GM20431 (cell line): ENCODE results near the gene MTRR.

Experiments used
- in situ Hi-C: fragments of 300-500 bp; cut with MseI, MboI; formaldehyde crosslinking; loops from one replicate; pipeline ENCODE4 v1.15.0; 2020; ENCODE audit warnings: low sequenced_read_pairs; ENCODE audit not compliant: unreplicated experiment

MTRR gene

DNA sequence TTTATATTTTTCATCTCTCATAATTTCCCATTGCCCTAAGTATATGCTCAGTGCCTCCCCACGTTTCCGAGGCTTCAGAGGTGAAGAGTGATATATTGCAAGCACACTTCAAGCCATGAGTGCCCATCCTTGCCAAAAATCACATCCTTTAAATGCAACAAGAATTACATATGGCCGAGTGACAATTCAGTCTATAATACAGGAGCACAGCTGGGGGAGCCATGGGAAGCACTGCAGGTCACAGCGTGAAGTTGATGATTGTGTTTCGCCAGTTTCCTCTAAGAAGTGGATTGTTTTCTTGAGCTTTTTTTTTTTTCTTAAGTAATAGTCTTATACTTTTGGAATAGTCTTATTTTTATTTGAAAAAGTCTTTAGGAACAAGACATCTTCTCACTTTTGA, 61.1 kb downstream of the MTRR start:
- in situ Hi-C loops: loop anchor here (25.0 kb wide), 1 partner anchor 1282 kb away; no protein-coding TSS in a partner anchor

DNA sequence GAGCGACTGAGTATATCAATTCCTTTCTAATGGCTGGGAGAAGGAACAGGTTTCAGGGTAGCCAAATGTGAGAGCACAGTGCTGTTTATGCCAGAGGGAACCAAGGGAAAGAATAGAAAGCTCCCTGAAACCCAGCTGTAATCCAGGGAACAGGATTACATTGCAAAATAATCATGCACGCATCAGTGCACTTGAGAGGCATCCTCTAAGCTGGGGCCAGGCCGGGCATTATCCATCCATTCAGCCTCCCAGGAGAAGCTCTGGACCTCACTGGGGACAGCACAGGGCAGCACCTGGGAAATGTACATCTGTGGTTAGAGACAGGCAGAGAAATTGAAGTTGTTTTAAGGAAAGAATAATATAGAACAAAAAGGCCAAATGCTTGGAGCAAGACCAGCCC, 72.7 kb downstream of the MTRR start:
- in situ Hi-C loops: loop anchor here (25.0 kb wide), 1 partner anchor 1271 kb away; no protein-coding TSS in a partner anchor

DNA sequence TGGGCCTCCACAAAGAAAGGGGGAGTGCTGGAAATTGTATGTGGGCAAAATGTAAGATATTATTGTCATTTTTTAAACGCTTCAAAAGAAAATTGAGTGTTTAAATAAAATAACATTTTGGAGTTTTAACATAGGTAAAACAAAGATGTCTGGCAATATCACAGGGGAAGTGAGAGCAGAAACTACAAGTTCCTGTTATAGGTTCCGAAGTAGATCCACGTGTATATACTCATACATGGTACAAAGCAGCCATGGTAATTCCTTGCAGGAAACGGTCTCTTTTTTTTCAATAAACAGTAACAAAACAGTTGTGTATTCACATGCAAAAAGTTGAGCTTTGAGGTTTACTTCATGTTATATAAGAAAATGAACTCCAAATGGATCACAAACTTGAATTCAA, 78.4 kb downstream of the MTRR start:
- in situ Hi-C loops: loop anchor here (25.0 kb wide), 1 partner anchor 1265 kb away; no protein-coding TSS in a partner anchor
